HCT116 (cell line): ENCODE data around the gene WDR44. TPM values are rescaled to one million over a fixed set of nuclear protein-coding genes. Genes with fewer than 3 reads are reported as not detected.

ENCODE experiments used
- ATAC-seq: fragments of 200-7000 bp; cut with Tn5 transposase; 2 replicates; pipeline ENCODE4 v1.9.1; 2020; ENCODE audit warnings: mild to moderate bottlenecking, moderate library complexity
- BruUV-seq: library from RNA; stranded (reverse); fragments of 400-500 nt; replicated peaks from 2 replicates; lab custom pipeline; 2021; lab: Mats Ljungman, UMichigan
- CTCF ChIA-PET: fragments of 300-600 bp; sonication (Branson Sonifier 250); formaldehyde crosslinking; loops from one replicate; lab custom pipeline; 2021; ENCODE audit warnings: antibody characterized with exemption; lab: Charles Lee
- POLR2A ChIA-PET: fragments of 300-600, 350-600 bp; sonication (Branson Sonifier 250); formaldehyde crosslinking; loops from one replicate; lab custom pipeline; 2021; ENCODE audit warnings: antibody characterized with exemption; lab: Charles Lee
- RAD21 ChIA-PET, 2 experiments: fragments of 300-600 bp; sonication (Branson Sonifier 250); formaldehyde crosslinking; loops; one replicate each; lab custom pipeline; 2023; ENCODE audit warnings: low total read pairs in 2 of 2; ENCODE audit not compliant: uncharacterized antibody in 2 of 2, unreplicated experiment in 2 of 2, low non-redundant PET in 1 of 2; lab: Charles Lee
- DNase-seq: peaks from one replicate; pipeline ENCODE4 v3.0.0-alpha.2; 2010; ENCODE audit warnings: low read depth, low spot score
- H2AFZ ChIP-seq: fragments of 200-600 bp; shearing (Covaris generic), sonication (generic); 2 replicates; pipeline ENCODE4 v1.6.1; 2017; ENCODE audit warnings: low read depth, mixed run types, mixed read lengths, antibody characterized with exemption, low read length; ENCODE audit not compliant: poor library complexity, severe bottlenecking
- H3K27ac ChIP-seq: 2 replicates; pipeline ENCODE4 v1.5.1; 2012; ENCODE audit warnings: low read depth, low read length
- H3K27me3 ChIP-seq: fragments of 200-600 bp; sonication (generic); 2 replicates; pipeline ENCODE4 v1.6.1; 2016; ENCODE audit warnings: mixed run types, low read length, mixed read lengths; ENCODE audit not compliant: insufficient read depth
- H3K36me3 ChIP-seq, 2 experiments: fragments of 200-500 bp in 1 of 2; fragments of 200-600 bp in 1 of 2; sonication (Bioruptor generic) in 1 of 2; sonication (generic) in 1 of 2; 2 replicates each; pipeline versions ENCODE4 v1.5.1 to v1.6.1; 2014 to 2016; ENCODE audit warnings: low read length in 2 of 2, inconsistent platforms in 1 of 2, mixed read lengths in 1 of 2, mixed run types in 1 of 2; ENCODE audit not compliant: insufficient read depth in 2 of 2, control insufficient read depth in 1 of 2
- H3K4me1 ChIP-seq, 2 experiments: fragments of 200-600 bp in 1 of 2; sonication (generic) in 1 of 2; 2 replicates each; pipeline versions ENCODE4 v1.5.1 to v1.6.1; 2012 to 2017; ENCODE audit warnings: low read length in 2 of 2, inconsistent platforms in 1 of 2, mild to moderate bottlenecking in 1 of 2, mixed read lengths in 1 of 2, mixed run types in 1 of 2, moderate library complexity in 1 of 2; ENCODE audit not compliant: insufficient read depth in 2 of 2, control insufficient read depth in 1 of 2
- H3K4me2 ChIP-seq: fragments of 200-600 bp; sonication (generic); 2 replicates; pipeline ENCODE4 v1.6.1; 2017; ENCODE audit warnings: mixed run types, low read length, mixed read lengths
- H3K4me3 ChIP-seq, 2 experiments: fragments of 200-600 bp in 1 of 2; sonication (generic) in 1 of 2; replicated peaks in 1 of 2; 2 replicates each; pipeline ENCODE4 v1.5.1; 2011 to 2016; ENCODE audit warnings: low read length in 2 of 2, control low read depth in 1 of 2, low read depth in 1 of 2, mild to moderate bottlenecking in 1 of 2, mixed read lengths in 1 of 2, mixed run types in 1 of 2
- H3K79me2 ChIP-seq: fragments of 200-600 bp; sonication (generic); 2 replicates; pipeline ENCODE4 v1.6.1; 2017; ENCODE audit warnings: mild to moderate bottlenecking, mixed run types, low read length, moderate library complexity, mixed read lengths; ENCODE audit not compliant: insufficient read depth
- H3K9ac ChIP-seq: fragments of 200-600 bp; sonication (generic); 2 replicates; pipeline ENCODE4 v1.6.1; 2016; ENCODE audit warnings: low read length, mixed read lengths
- H3K9me2 ChIP-seq: fragments of 200-600 bp; sonication (generic), shearing (Covaris generic); 2 replicates; pipeline ENCODE4 v1.6.1; 2017; ENCODE audit warnings: mixed run types, mild to moderate bottlenecking, moderate library complexity; ENCODE audit not compliant: insufficient read depth
- H3K9me3 ChIP-seq, 2 experiments: fragments of 200-500 bp in 1 of 2; fragments of 200-600 bp in 1 of 2; sonication (Bioruptor generic) in 1 of 2; sonication (generic) in 1 of 2; 2 replicates each; pipeline ENCODE4 v1.6.1; 2014 to 2017; ENCODE audit warnings: low read length in 2 of 2, mixed read lengths in 2 of 2, inconsistent platforms in 1 of 2, low read depth in 1 of 2, mild to moderate bottlenecking in 1 of 2, mixed run types in 1 of 2, moderate library complexity in 1 of 2; ENCODE audit not compliant: control insufficient read depth in 1 of 2, insufficient read depth in 1 of 2
- H4K20me1 ChIP-seq: fragments of 200-600 bp; sonication (generic), shearing (Covaris generic); 2 replicates; pipeline ENCODE4 v1.6.1; 2017; ENCODE audit warnings: mixed run types, mild to moderate bottlenecking, moderate library complexity; ENCODE audit not compliant: insufficient read depth
- CEBPB ChIP-seq: IDR thresholded peaks from 2 replicates; pipeline ENCODE4 v1.6.1; 2012; ENCODE audit warnings: low read depth
- CTCF ChIP-seq, 3 experiments: fragments of 200-600 bp in 1 of 3; sonication (generic) in 1 of 3; IDR thresholded peaks in 2 of 3; conservative IDR thresholded peaks in 1 of 3; 2 replicates each; pipeline ENCODE4 v1.5.1; 2012 to 2017; ENCODE audit warnings: low read depth in 2 of 3, low read length in 2 of 3, antibody characterized with exemption in 1 of 3, borderline replicate concordance in 1 of 3, control low read depth in 1 of 3, mild to moderate bottlenecking in 1 of 3, mixed read lengths in 1 of 3, mixed run types in 1 of 3, moderate library complexity in 1 of 3; ENCODE audit not compliant: insufficient read depth in 1 of 3
- EGR1 ChIP-seq: IDR thresholded peaks from 2 replicates; pipeline ENCODE4 v1.6.1; 2012; ENCODE audit warnings: low read depth
- ELF1 ChIP-seq: IDR thresholded peaks from 2 replicates; pipeline ENCODE4 v1.6.1; 2012; ENCODE audit warnings: low read depth, borderline replicate concordance
- EZH2 ChIP-seq: fragments of 200-600 bp; sonication (generic); IDR thresholded peaks from 2 replicates; pipeline ENCODE4 v1.6.1; 2017; ENCODE audit warnings: antibody characterized with exemption, mixed run types
- FOSL1 ChIP-seq: IDR thresholded peaks from 2 replicates; pipeline ENCODE4 v1.6.1; 2012; ENCODE audit warnings: low read depth
- JUND ChIP-seq: IDR thresholded peaks from 2 replicates; pipeline ENCODE4 v1.6.1; 2012
- POLR2A ChIP-seq: IDR thresholded peaks from 2 replicates; pipeline ENCODE4 v1.7.0; 2011; ENCODE audit warnings: borderline replicate concordance; ENCODE audit not compliant: insufficient read depth, insufficient read length; ENCODE audit errors: extremely low read depth
- SP1 ChIP-seq: IDR thresholded peaks from 2 replicates; pipeline ENCODE4 v1.6.1; 2012; ENCODE audit warnings: low read depth
- SRF ChIP-seq: IDR thresholded peaks from 2 replicates; pipeline ENCODE4 v1.6.1; 2012; ENCODE audit warnings: low read depth
- YY1 ChIP-seq: IDR thresholded peaks from 2 replicates; pipeline ENCODE4 v1.6.1; 2011; ENCODE audit warnings: low read length, low read depth, moderate library complexity, mild to moderate bottlenecking; ENCODE audit not compliant: insufficient replicate concordance; ENCODE audit errors: extremely low read depth
- ZBTB33 ChIP-seq: IDR thresholded peaks from 2 replicates; pipeline ENCODE4 v1.6.1; 2011; ENCODE audit warnings: mild to moderate bottlenecking, low read length, moderate library complexity; ENCODE audit not compliant: insufficient replicate concordance; ENCODE audit errors: extremely low read depth
- intact Hi-C: fragments of 100-400 bp; cut with micrococcal nuclease; formaldehyde crosslinking; loops from 2 replicates; pipeline ENCODE4 v1.10.0; 2022
- total RNA-seq: library from RNA; stranded (reverse); gene quantifications from one replicate; pipeline ENCODE4 v1.2.1, GENCODE V29; 2021; ENCODE audit not compliant: unreplicated experiment

The WDR44 gene
- total RNA-seq, 1 experiment from 2014 or later = 12.2 TPM

- Histone ChIP-seq H4K20me1 (no peaks in the 10 kb centered on the region), H3K79me2 (no peaks in the 10 kb centered on the region), H3K36me3 (no peaks in the 10 kb centered on the region), H3K4me1 (peaks cover 0 to 9% of the 10 kb centered on the region in 2 experiments; a peak in 1 of 4 replicates), H3K9me3 (no peaks in the 10 kb centered on the region)
- ChIA-PET RAD21 (no interaction called here), CTCF (no interaction called here)
- no TSS peak for BruUV-seq
- no peak for ATAC-seq
- intact Hi-C loops = no loop called here
- TF ChIP-seq SP1 = no peak
- TF ChIP-seq CTCF (IDR thresholded peaks at IDR 0.05 in 2 of 3, conservative IDR thresholded peaks at IDR 0.05 in 1 of 3; ENCODE audit: borderline replicate concordance in 1 of 3, insufficient read depth in 1 of 3, low read depth in 2 of 3, low read length in 2 of 3) = no peak
- no peak for TF ChIP-seq YY1
- TF ChIP-seq SRF = no peak
- TF ChIP-seq ZBTB33 = no peak
- TF ChIP-seq JUND = no peak
- TF ChIP-seq ELF1 = no peak
- no peak for TF ChIP-seq EGR1
- no peak for TF ChIP-seq FOSL1
- TF ChIP-seq CEBPB = no peak
- TF ChIP-seq POLR2A = no peak
- TF ChIP-seq EZH2 = no peak
- TF ChIP-seq, all 23 proteins: peak for 0
- POLR2A ChIA-PET = no interaction called here
- Histone ChIP-seq H3K4me2 (no peak overlapping the region), H3K9ac (no peak overlapping the region), H3K9me2 (no peaks in the 10 kb centered on the region), H3K27me3 (no peaks in the 10 kb centered on the region), H3K4me3 (no peak overlapping the region), H3K27ac (no peak overlapping the region), H2AFZ (no peak overlapping the region)
- no peak for DNase-seq
These were observed 74.6 kb downstream of the WDR44 start for GRCh38 chrX:118420462-118420861.
